ENCODE results near the gene RBM43.

- no peak for TF ChIP-seq CTCF (IDR thresholded peaks at IDR 0.05 in 2 of 3, conservative IDR thresholded peaks at IDR 0.05 in 1 of 3; ENCODE audit: insufficient read depth in 2 of 3, low read depth in 1 of 3, low read length in 3 of 3)
- no peak for TF ChIP-seq LARP7 (IDR thresholded peaks at IDR 0.05)
- TF ChIP-seq CBFB (CRISPR knock-in tag; IDR thresholded peaks at IDR 0.05): no peak
Measured at GRCh38 chr2:151292546-151292945, 30.9 kb upstream of the RBM43 start.

Measured in K562 (cell line).